WTC11 (cell line): ENCODE data around the gene PTPRO. TPM values are rescaled to one million over a fixed set of nuclear protein-coding genes. Genes with fewer than 3 reads are reported as not detected.

Experiments used
- ATAC-seq: fragments of 200-7000 bp; cut with Tn5 transposase; 2 replicates; pipeline ENCODE4 v1.10.0; 2021; ENCODE audit warnings: mild to moderate bottlenecking, moderate library complexity
- CTCF ChIA-PET: fragments of 300-600 bp; sonication (Branson Sonifier 250); formaldehyde crosslinking; loops from one replicate; lab custom pipeline; 2021; ENCODE audit warnings: antibody characterized with exemption; lab: Charles Lee
- POLR2A ChIA-PET: fragments of 350-600 bp; sonication (Branson Sonifier 250); formaldehyde crosslinking; loops from one replicate; lab custom pipeline; 2021; ENCODE audit warnings: antibody characterized with exemption; lab: Charles Lee
- DNase-seq: peaks from one replicate; pipeline ENCODE4 v3.0.0; 2021; ENCODE audit warnings: low spot score
- H3K27ac Mint-ChIP-seq: 2 replicates; pipeline ENCODE4 v1.8.0; 2021; ENCODE audit warnings: mixed read lengths
- H3K27me3 Mint-ChIP-seq: 2 replicates; pipeline ENCODE4 v1.8.0; 2021; ENCODE audit warnings: low read depth, mild to moderate bottlenecking, moderate library complexity, mixed read lengths
- H3K36me3 Mint-ChIP-seq: 2 replicates; pipeline ENCODE4 v1.8.0; 2021; ENCODE audit warnings: mixed read lengths
- H3K4me1 Mint-ChIP-seq: 2 replicates; pipeline ENCODE4 v1.8.0; 2022; ENCODE audit warnings: mixed read lengths
- H3K4me3 Mint-ChIP-seq: 2 replicates; pipeline ENCODE4 v1.8.0; 2021; ENCODE audit warnings: mild to moderate bottlenecking, moderate library complexity, mixed read lengths
- H3K9me3 Mint-ChIP-seq: 2 replicates; pipeline ENCODE4 v1.8.0; 2021; ENCODE audit warnings: mixed read lengths
- CREB1 ChIP-seq: sonication (generic); formaldehyde crosslinking; IDR thresholded peaks from 2 replicates; pipeline ENCODE4 v1.8.0; 2023; ENCODE audit warnings: mild to moderate bottlenecking, missing genetic modification reagents
- E2F5 ChIP-seq: sonication (generic); formaldehyde crosslinking; IDR thresholded peaks from 2 replicates; pipeline ENCODE4 v1.8.1; 2022; ENCODE audit warnings: mild to moderate bottlenecking, moderate library complexity, missing genetic modification reagents
- ERG ChIP-seq: fragments of 250-450 bp; sonication (Bioruptor Pico); IDR thresholded peaks from 2 replicates; pipeline ENCODE4 v1.8.0; 2021; ENCODE audit warnings: mild to moderate bottlenecking
- ESRRA ChIP-seq: sonication (generic); formaldehyde crosslinking; IDR thresholded peaks from 2 replicates; pipeline ENCODE4 v1.8.1; 2022; ENCODE audit warnings: mild to moderate bottlenecking, missing genetic modification reagents, borderline replicate concordance
- FOXP1 ChIP-seq: sonication (generic); formaldehyde crosslinking; IDR thresholded peaks from 2 replicates; pipeline ENCODE4 v1.8.0; 2022; ENCODE audit warnings: missing genetic modification reagents, mild to moderate bottlenecking, moderate library complexity, borderline replicate concordance
- GTF2I ChIP-seq: fragments of 250-450 bp; sonication (Bioruptor Pico); conservative IDR thresholded peaks from 2 replicates; pipeline ENCODE4 v1.4.0; 2021; ENCODE audit warnings: mild to moderate bottlenecking
- HMGA2 ChIP-seq: fragments of 250-450 bp; sonication (Bioruptor Pico); IDR thresholded peaks from 2 replicates; pipeline ENCODE4 v1.4.0; 2021; ENCODE audit warnings: mild to moderate bottlenecking, moderate library complexity
- IRF1 ChIP-seq: sonication (generic); formaldehyde crosslinking; IDR thresholded peaks from 2 replicates; pipeline ENCODE4 v1.8.0; 2023; ENCODE audit warnings: missing genetic modification reagents
- JAZF1 ChIP-seq: fragments of 250-450 bp; sonication (Bioruptor Pico); IDR thresholded peaks from 2 replicates; pipeline ENCODE4 v1.9.0; 2021; ENCODE audit warnings: moderate library complexity, mild to moderate bottlenecking, inconsistent platforms
- MYBL2 ChIP-seq: sonication (generic); formaldehyde crosslinking; IDR thresholded peaks from 2 replicates; pipeline ENCODE4 v1.8.1; 2023; ENCODE audit warnings: mild to moderate bottlenecking, moderate library complexity, missing genetic modification reagents
- RELA ChIP-seq: sonication (generic); formaldehyde crosslinking; IDR thresholded peaks from 2 replicates; pipeline ENCODE4 v1.8.1; 2022; ENCODE audit warnings: missing genetic modification reagents, mild to moderate bottlenecking, borderline replicate concordance
- SMAD3 ChIP-seq: sonication (generic); formaldehyde crosslinking; IDR thresholded peaks from 2 replicates; pipeline ENCODE4 v1.8.0; 2022; ENCODE audit warnings: missing genetic modification reagents, mild to moderate bottlenecking, borderline replicate concordance
- SMAD4 ChIP-seq: sonication (generic); formaldehyde crosslinking; IDR thresholded peaks from 2 replicates; pipeline ENCODE4 v1.8.0; 2022; ENCODE audit warnings: mild to moderate bottlenecking, missing genetic modification reagents
- TEAD1 ChIP-seq: sonication (generic); formaldehyde crosslinking; IDR thresholded peaks from 2 replicates; pipeline ENCODE4 v1.8.0; 2022; ENCODE audit warnings: mild to moderate bottlenecking, missing genetic modification reagents
- ZBTB43 ChIP-seq: sonication (generic); formaldehyde crosslinking; IDR thresholded peaks from 2 replicates; pipeline ENCODE4 v1.8.1; 2023; ENCODE audit warnings: mild to moderate bottlenecking, missing genetic modification reagents
- ZNF138 ChIP-seq: sonication (generic); formaldehyde crosslinking; conservative IDR thresholded peaks from 2 replicates; pipeline ENCODE4 v1.8.1; 2022; ENCODE audit warnings: mild to moderate bottlenecking, moderate library complexity, missing genetic modification reagents
- ZNF263 ChIP-seq: sonication (generic); formaldehyde crosslinking; IDR thresholded peaks from 2 replicates; pipeline ENCODE4 v1.8.1; 2022; ENCODE audit warnings: low read depth, mild to moderate bottlenecking, moderate library complexity, missing genetic modification reagents
- ZNF396 ChIP-seq: fragments of 250-450 bp; sonication (Bioruptor Pico); IDR thresholded peaks from 2 replicates; pipeline ENCODE4 v1.8.0; 2021; ENCODE audit warnings: mild to moderate bottlenecking, moderate library complexity, borderline replicate concordance
- total RNA-seq: library from RNA; stranded (reverse); gene quantifications from 3 replicates; pipeline ENCODE4 v1.2.3, GENCODE V29; 2021
- TF ChIP-seq, protein P1 (sequence below): sonication (generic); formaldehyde crosslinking; IDR thresholded peaks from 2 replicates; pipeline ENCODE4 v1.8.0; 2023; ENCODE audit warnings: mild to moderate bottlenecking, missing genetic modification reagents
- TF ChIP-seq, protein P2 (sequence below): sonication (generic); formaldehyde crosslinking; IDR thresholded peaks from 2 replicates; pipeline ENCODE4 v1.8.1; 2022; ENCODE audit warnings: mild to moderate bottlenecking, missing genetic modification reagents, moderate library complexity, borderline replicate concordance
- TF ChIP-seq, protein P3 (sequence below): fragments of 250-450 bp; sonication (Bioruptor Pico); IDR thresholded peaks from 2 replicates; pipeline ENCODE4 v1.9.0; 2021; ENCODE audit warnings: mild to moderate bottlenecking, borderline replicate concordance
- TF ChIP-seq, protein P4 (sequence below): sonication (generic); formaldehyde crosslinking; IDR thresholded peaks from 2 replicates; pipeline ENCODE4 v1.8.1; 2023; ENCODE audit warnings: mild to moderate bottlenecking, missing genetic modification reagents, moderate library complexity
- TF ChIP-seq, protein P5 (sequence below): sonication (generic); formaldehyde crosslinking; IDR thresholded peaks from 2 replicates; pipeline ENCODE4 v1.8.1; 2023; ENCODE audit warnings: mild to moderate bottlenecking, missing genetic modification reagents, moderate library complexity

PTPRO gene
- total RNA-seq, 1 experiment from 2014 or later, result 1.1 TPM

DNA sequence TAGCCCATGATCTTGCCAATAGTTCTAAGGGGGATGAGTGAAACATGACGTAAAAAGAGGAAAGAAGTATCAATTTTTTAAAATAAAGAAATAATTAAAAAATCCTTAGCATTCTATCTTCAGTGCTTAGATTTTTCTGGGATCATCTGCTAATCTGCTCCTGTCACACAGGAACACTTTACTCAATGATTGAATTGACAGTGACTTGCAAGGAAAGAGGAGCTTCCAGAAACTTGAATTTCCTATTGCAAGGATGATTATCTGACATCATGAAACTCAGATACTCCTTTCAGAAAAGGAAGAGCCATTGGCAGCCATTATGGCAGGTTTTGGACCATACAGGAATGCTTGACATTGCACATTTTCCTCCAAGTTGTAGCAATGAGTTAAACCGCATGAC is 41.4 kb upstream of the PTPRO start (continued):
- TF ChIP-seq, protein P1, sequence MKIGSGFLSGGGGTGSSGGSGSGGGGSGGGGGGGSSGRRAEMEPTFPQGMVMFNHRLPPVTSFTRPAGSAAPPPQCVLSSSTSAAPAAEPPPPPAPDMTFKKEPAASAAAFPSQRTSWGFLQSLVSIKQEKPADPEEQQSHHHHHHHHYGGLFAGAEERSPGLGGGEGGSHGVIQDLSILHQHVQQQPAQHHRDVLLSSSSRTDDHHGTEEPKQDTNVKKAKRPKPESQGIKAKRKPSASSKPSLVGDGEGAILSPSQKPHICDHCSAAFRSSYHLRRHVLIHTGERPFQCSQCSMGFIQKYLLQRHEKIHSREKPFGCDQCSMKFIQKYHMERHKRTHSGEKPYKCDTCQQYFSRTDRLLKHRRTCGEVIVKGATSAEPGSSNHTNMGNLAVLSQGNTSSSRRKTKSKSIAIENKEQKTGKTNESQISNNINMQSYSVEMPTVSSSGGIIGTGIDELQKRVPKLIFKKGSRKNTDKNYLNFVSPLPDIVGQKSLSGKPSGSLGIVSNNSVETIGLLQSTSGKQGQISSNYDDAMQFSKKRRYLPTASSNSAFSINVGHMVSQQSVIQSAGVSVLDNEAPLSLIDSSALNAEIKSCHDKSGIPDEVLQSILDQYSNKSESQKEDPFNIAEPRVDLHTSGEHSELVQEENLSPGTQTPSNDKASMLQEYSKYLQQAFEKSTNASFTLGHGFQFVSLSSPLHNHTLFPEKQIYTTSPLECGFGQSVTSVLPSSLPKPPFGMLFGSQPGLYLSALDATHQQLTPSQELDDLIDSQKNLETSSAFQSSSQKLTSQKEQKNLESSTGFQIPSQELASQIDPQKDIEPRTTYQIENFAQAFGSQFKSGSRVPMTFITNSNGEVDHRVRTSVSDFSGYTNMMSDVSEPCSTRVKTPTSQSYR, result no peak
- no peak for TF ChIP-seq IRF1 (CRISPR knock-in tag)
- TF ChIP-seq TEAD1 (CRISPR knock-in tag), result no peak
- no peak for TF ChIP-seq FOXP1 (CRISPR knock-in tag)
- no peak for TF ChIP-seq SMAD3 (CRISPR knock-in tag)
- TF ChIP-seq, protein P2, sequence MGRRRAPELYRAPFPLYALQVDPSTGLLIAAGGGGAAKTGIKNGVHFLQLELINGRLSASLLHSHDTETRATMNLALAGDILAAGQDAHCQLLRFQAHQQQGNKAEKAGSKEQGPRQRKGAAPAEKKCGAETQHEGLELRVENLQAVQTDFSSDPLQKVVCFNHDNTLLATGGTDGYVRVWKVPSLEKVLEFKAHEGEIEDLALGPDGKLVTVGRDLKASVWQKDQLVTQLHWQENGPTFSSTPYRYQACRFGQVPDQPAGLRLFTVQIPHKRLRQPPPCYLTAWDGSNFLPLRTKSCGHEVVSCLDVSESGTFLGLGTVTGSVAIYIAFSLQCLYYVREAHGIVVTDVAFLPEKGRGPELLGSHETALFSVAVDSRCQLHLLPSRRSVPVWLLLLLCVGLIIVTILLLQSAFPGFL (CRISPR knock-in tag), result no peak
- no peak for TF ChIP-seq CREB1 (CRISPR knock-in tag)
- no peak for TF ChIP-seq SMAD4

- POLR2A ChIA-PET, result no interaction called here
- H3K4me3 Mint-ChIP-seq, result no peak overlapping the region
- no peaks in the 10 kb centered on the region for H3K9me3 Mint-ChIP-seq
- DNase-seq, result no peak
- no peaks in the 10 kb centered on the region for H3K36me3 Mint-ChIP-seq
- no peaks in the 10 kb centered on the region for H3K27me3 Mint-ChIP-seq
- no peaks in the 10 kb centered on the region for H3K4me1 Mint-ChIP-seq
- CTCF ChIA-PET, result no interaction called here
- no peak overlapping the region for H3K27ac Mint-ChIP-seq
- no peak for ATAC-seq
- TF ChIP-seq, protein P3, sequence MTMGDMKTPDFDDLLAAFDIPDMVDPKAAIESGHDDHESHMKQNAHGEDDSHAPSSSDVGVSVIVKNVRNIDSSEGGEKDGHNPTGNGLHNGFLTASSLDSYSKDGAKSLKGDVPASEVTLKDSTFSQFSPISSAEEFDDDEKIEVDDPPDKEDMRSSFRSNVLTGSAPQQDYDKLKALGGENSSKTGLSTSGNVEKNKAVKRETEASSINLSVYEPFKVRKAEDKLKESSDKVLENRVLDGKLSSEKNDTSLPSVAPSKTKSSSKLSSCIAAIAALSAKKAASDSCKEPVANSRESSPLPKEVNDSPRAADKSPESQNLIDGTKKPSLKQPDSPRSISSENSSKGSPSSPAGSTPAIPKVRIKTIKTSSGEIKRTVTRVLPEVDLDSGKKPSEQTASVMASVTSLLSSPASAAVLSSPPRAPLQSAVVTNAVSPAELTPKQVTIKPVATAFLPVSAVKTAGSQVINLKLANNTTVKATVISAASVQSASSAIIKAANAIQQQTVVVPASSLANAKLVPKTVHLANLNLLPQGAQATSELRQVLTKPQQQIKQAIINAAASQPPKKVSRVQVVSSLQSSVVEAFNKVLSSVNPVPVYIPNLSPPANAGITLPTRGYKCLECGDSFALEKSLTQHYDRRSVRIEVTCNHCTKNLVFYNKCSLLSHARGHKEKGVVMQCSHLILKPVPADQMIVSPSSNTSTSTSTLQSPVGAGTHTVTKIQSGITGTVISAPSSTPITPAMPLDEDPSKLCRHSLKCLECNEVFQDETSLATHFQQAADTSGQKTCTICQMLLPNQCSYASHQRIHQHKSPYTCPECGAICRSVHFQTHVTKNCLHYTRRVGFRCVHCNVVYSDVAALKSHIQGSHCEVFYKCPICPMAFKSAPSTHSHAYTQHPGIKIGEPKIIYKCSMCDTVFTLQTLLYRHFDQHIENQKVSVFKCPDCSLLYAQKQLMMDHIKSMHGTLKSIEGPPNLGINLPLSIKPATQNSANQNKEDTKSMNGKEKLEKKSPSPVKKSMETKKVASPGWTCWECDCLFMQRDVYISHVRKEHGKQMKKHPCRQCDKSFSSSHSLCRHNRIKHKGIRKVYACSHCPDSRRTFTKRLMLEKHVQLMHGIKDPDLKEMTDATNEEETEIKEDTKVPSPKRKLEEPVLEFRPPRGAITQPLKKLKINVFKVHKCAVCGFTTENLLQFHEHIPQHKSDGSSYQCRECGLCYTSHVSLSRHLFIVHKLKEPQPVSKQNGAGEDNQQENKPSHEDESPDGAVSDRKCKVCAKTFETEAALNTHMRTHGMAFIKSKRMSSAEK (CRISPR knock-in tag), result no peak
- TF ChIP-seq RELA (no peak), ZNF138 (CRISPR knock-in tag) (no peak), ZNF396 (no peak), E2F5 (CRISPR knock-in tag) (no peak), ZNF263 (CRISPR knock-in tag) (no peak), SMAD4 (no peak), MYBL2 (no peak), GTF2I (CRISPR knock-in tag) (no peak), ESRRA (no peak), ZBTB43 (CRISPR knock-in tag) (no peak), HMGA2 (CRISPR knock-in tag) (no peak), ERG (no peak), JAZF1 (CRISPR knock-in tag) (no peak)
- TF ChIP-seq, protein P4, sequence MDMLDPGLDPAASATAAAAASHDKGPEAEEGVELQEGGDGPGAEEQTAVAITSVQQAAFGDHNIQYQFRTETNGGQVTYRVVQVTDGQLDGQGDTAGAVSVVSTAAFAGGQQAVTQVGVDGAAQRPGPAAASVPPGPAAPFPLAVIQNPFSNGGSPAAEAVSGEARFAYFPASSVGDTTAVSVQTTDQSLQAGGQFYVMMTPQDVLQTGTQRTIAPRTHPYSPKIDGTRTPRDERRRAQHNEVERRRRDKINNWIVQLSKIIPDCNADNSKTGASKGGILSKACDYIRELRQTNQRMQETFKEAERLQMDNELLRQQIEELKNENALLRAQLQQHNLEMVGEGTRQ (CRISPR knock-in tag), result no peak
- TF ChIP-seq, protein P5, sequence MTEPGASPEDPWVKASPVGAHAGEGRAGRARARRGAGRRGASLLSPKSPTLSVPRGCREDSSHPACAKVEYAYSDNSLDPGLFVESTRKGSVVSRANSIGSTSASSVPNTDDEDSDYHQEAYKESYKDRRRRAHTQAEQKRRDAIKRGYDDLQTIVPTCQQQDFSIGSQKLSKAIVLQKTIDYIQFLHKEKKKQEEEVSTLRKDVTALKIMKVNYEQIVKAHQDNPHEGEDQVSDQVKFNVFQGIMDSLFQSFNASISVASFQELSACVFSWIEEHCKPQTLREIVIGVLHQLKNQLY (CRISPR knock-in tag), result no peak
These were observed 33.1 kb upstream of the PTPRO start for GRCh38 chr12:15289192-15289591.
